Adrenal gland (tissue), 5 donors: ENCODE measurements around the gene HAUS2.

Experiments used
- POLR2A ChIP-seq, 2 donors: fragments of 450-650 bp; IDR thresholded peaks; one replicate each; pipeline ENCODE4 v1.6.1; 2017; ENCODE audit warnings: antibody characterized with exemption in 2 of 2, mild to moderate bottlenecking in 2 of 2, moderate library complexity in 1 of 2
- TF ChIP-seq, protein P1 (sequence below), 6 experiments: fragments of 450-650 bp in 4 of 6; fragments of 200-600 bp in 2 of 6; sonication (generic) in 1 of 6; IDR thresholded peaks; 1 replicate in 5 of 6; 2 replicates in 1 of 6; pipeline versions ENCODE4 v1.5.1 to v1.8.0; 2016 to 2021; ENCODE audit warnings: antibody characterized with exemption in 6 of 6, mild to moderate bottlenecking in 2 of 6, moderate library complexity in 1 of 6
- donor health status: DM: no; HTN: no; CAD: no.

DNA sequence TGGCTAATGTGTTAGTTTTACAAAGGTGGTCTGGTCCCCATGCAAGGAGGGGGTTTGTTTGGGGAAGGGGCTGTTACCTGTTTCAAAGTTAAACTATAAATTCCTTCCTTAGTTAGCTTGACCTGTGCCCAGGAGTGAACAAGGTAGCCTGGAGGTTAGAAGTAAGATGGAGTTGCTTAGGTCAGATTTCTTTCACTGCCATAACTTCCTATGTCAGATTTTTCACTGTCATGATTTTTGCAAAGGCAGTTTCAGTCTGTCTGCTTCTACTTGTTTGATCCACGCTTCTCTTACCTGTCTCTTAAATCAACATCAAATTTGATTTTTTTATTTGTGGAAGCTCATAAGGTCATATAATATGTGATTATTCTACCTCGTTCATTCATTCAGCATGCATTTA, 55.3 kb downstream of the HAUS2 start:
- TF ChIP-seq, protein P1, sequence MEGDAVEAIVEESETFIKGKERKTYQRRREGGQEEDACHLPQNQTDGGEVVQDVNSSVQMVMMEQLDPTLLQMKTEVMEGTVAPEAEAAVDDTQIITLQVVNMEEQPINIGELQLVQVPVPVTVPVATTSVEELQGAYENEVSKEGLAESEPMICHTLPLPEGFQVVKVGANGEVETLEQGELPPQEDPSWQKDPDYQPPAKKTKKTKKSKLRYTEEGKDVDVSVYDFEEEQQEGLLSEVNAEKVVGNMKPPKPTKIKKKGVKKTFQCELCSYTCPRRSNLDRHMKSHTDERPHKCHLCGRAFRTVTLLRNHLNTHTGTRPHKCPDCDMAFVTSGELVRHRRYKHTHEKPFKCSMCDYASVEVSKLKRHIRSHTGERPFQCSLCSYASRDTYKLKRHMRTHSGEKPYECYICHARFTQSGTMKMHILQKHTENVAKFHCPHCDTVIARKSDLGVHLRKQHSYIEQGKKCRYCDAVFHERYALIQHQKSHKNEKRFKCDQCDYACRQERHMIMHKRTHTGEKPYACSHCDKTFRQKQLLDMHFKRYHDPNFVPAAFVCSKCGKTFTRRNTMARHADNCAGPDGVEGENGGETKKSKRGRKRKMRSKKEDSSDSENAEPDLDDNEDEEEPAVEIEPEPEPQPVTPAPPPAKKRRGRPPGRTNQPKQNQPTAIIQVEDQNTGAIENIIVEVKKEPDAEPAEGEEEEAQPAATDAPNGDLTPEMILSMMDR (IDR thresholded peaks at IDR 0.05): no peak
- no peak for TF ChIP-seq POLR2A (IDR thresholded peaks at IDR 0.05)
